Activated CD4-positive, CD25-positive, alpha-beta regulatory T cell treated with anti-CD3 and anti-CD28 coated beads, Interleukin-2, amount 50 U/mL, for 24 hours (primary cell): ENCODE data around the gene ZNF576.
A peak's percentile ranks its signal among the peaks of the same experiment; 100 is the strongest.
"Not testable (repeated sequence)": the region's sequence is repeated elsewhere in the genome, so short reads cannot be mapped to it uniquely, and the experiment has no call there.

Experiments used
- ATAC-seq, 2 donors: fragments of 150-1000 bp; cut with Tn5 transposase; one replicate each; pipeline ENCODE4 v1.10.0; 2021; ENCODE audit warnings: mild to moderate bottlenecking in 1 of 2, moderate library complexity in 1 of 2

Gene ZNF576

GRCh38 chr19:43600326-43600725 lies 3.9 kb downstream of the ZNF576 start:
- not testable (repeated sequence) for ATAC-seq

- ATAC-seq = no peak
These were observed 9.6 kb downstream of the ZNF576 start for GRCh38 chr19:43605875-43606568.

GRCh38 chr19:43606569-43607229 lies 10.3 kb downstream of the ZNF576 start:
- no peak for ATAC-seq

- ATAC-seq = no peak
These were observed 11.1 kb downstream of the ZNF576 start for GRCh38 chr19:43607238-43608205.

- ATAC-seq = no peak
These were observed 13.5 kb downstream of the ZNF576 start for GRCh38 chr19:43609872-43610271.

- ATAC-seq = no peak
These were observed 14.1 kb downstream of the ZNF576 start for GRCh38 chr19:43610493-43610892.

GRCh38 chr19:43611788-43612187 lies 15.4 kb downstream of the ZNF576 start, which contains the start of gene SRRM5:
Gene SRRM5, plus strand, starts transcription at chr19:43612088. Its CDS starts 34 bp downstream, at chr19:43612122.
- no peak for ATAC-seq

GRCh38 chr19:43612374-43612773 lies 16.0 kb downstream of the ZNF576 start:
- no peak for ATAC-seq

- ATAC-seq = no peak
These were observed 19.9 kb downstream of the ZNF576 start for GRCh38 chr19:43616306-43616705.

- ATAC-seq = no peak
These were observed 20.6 kb downstream of the ZNF576 start for GRCh38 chr19:43616954-43617353.

GRCh38 chr19:43618921-43619261 lies 22.5 kb downstream of the ZNF576 start:
- peak; percentile 38 to 50 for ATAC-seq

GRCh38 chr19:43619262-43620060 lies 23.1 kb downstream of the ZNF576 start, which contains the start of gene ZNF428:
Gene ZNF428, minus strand, starts transcription at chr19:43619629. Its CDS starts 5,325 bp downstream, at chr19:43614304.
- ATAC-seq = peak; percentile 89 to 94

GRCh38 chr19:43620061-43621001 lies 23.9 kb downstream of the ZNF576 start:
- no peak for ATAC-seq

- no peak for ATAC-seq
These were observed 25.7 kb downstream of the ZNF576 start for GRCh38 chr19:43622070-43622469.

GRCh38 chr19:43622956-43623355 lies 26.6 kb downstream of the ZNF576 start:
- ATAC-seq = no peak

GRCh38 chr19:43623889-43624670 lies 27.7 kb downstream of the ZNF576 start:
- no peak for ATAC-seq

GRCh38 chr19:43624933-43625332 lies 28.5 kb downstream of the ZNF576 start:
- peak; percentile 80 to 88 for ATAC-seq

GRCh38 chr19:43625918-43626579 lies 29.7 kb downstream of the ZNF576 start:
- ATAC-seq = no peak

GRCh38 chr19:43626838-43627237 lies 30.4 kb downstream of the ZNF576 start:
- no peak for ATAC-seq
